PC-9 (cell line): ENCODE measurements around the gene EYA4.

Experiments
- EZH2 ChIP-seq: fragments of 200-600 bp; sonication (generic); IDR thresholded peaks from 2 replicates; pipeline ENCODE4 v1.8.0; 2017; ENCODE audit warnings: antibody characterized with exemption, low read depth
- TF ChIP-seq, protein P1 (sequence below): fragments of 200-600 bp; sonication (generic); conservative IDR thresholded peaks from 2 replicates; pipeline ENCODE4 v1.6.1; 2017; ENCODE audit warnings: mixed run types, antibody characterized with exemption, mild to moderate bottlenecking, moderate library complexity

DNA sequence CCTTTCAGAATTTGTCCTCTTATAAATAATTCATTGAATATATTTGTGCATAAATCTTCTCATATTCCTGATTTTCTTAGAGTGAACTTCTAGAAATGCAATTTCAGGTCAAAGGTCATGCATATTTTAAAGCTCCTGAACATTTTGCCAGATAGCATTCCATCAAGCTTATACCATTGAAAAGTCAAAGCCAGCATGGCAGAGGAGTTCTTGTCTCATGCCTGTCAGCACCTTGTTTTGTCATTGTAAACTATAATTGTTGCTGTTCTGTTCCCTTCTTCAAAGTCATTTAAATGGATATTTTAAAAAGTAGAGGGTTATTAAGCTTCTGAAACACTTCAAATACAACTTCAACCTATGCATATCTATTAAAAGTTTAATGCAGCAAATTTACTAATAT lies 170.6 kb downstream of the EYA4 start:
- TF ChIP-seq, protein P1, sequence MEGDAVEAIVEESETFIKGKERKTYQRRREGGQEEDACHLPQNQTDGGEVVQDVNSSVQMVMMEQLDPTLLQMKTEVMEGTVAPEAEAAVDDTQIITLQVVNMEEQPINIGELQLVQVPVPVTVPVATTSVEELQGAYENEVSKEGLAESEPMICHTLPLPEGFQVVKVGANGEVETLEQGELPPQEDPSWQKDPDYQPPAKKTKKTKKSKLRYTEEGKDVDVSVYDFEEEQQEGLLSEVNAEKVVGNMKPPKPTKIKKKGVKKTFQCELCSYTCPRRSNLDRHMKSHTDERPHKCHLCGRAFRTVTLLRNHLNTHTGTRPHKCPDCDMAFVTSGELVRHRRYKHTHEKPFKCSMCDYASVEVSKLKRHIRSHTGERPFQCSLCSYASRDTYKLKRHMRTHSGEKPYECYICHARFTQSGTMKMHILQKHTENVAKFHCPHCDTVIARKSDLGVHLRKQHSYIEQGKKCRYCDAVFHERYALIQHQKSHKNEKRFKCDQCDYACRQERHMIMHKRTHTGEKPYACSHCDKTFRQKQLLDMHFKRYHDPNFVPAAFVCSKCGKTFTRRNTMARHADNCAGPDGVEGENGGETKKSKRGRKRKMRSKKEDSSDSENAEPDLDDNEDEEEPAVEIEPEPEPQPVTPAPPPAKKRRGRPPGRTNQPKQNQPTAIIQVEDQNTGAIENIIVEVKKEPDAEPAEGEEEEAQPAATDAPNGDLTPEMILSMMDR = no peak
- TF ChIP-seq EZH2 = no peak
